SKM-1 treated with dmso at 0.1 percent for 144 hours (cell line): ENCODE data around the gene NGRN.
A peak's percentile ranks its signal among the peaks of the same experiment; 100 is the strongest.

ENCODE experiments used
- DNase-seq: peaks from one replicate; lab custom pipeline; 2025; ENCODE audit not compliant: unreplicated experiment; lab: John Stamatoyannopoulos, UW

Gene NGRN

DNA sequence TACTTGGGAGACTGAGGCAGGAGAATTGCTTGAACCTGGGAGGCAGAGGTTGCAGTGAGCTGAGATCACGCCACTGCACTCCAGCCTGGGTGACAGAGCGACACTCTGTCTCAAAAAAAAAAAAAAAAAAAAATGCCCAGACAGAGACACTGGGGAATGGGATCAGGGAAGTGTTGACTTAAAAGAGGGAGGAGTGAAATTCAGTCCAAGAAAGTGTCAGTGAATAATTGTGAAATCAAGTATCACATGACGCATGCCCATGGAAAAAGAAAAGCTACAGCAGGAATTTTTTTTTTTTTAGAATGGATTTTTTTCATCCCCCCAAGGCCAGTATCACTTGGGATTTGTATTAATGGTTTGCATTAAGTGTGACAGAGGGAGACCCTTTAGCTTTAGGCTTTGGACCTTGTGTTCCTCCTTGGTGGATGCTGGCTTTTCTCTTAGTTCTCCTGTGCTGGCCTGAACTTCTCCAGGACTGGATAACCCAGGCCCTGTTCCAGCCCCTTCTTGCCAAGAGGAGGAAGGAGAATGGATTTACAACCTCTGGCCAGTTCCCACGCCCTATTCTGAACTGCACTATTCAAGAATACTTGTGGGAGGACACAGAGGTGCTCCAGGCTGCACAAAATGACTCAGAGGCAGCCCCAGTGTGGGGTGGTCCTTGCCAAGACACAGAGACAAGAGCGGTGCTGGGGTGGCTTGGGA, 50.0 kb downstream of the NGRN start:
- no peak for DNase-seq

DNA sequence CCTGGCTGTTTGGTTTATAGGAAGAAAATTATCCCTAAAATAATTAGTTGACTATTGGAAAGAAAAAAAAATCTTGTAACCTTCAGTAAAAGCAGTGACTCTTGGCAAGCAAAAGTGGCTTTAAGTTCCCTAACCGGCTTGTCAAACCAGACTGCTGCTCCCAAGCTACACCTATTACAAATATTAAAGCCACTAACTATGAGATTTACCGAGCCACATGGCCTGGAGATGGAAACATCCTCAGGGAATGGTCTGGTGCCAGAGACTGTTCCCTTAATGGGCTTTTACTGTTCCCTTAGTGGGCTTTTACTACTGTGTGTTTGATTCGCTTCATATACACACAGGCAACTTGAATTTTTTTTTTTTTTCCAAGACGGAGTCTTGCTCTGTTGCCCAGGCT, 50.7 kb downstream of the NGRN start:
- DNase-seq, result no peak

DNA sequence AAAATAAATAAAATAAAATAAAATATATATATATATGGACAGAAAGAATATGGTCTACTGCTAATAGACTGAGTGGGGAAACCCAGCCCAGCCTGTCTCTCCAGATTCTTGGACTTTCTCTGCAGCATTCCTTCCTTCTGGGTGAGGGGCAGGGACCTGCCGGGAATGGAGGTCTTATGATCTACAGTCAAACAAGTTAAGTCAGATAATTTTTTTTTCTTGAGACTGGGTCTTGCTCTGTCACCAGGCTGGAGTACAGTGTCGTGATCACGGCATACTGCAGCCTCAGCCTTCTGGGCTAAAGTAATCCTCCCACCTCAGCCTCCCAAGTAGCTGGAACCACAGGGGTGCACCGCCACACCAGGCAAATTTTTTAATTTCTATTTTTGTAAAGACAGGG, 53.1 kb downstream of the NGRN start:
- DNase-seq, result no peak

DNA sequence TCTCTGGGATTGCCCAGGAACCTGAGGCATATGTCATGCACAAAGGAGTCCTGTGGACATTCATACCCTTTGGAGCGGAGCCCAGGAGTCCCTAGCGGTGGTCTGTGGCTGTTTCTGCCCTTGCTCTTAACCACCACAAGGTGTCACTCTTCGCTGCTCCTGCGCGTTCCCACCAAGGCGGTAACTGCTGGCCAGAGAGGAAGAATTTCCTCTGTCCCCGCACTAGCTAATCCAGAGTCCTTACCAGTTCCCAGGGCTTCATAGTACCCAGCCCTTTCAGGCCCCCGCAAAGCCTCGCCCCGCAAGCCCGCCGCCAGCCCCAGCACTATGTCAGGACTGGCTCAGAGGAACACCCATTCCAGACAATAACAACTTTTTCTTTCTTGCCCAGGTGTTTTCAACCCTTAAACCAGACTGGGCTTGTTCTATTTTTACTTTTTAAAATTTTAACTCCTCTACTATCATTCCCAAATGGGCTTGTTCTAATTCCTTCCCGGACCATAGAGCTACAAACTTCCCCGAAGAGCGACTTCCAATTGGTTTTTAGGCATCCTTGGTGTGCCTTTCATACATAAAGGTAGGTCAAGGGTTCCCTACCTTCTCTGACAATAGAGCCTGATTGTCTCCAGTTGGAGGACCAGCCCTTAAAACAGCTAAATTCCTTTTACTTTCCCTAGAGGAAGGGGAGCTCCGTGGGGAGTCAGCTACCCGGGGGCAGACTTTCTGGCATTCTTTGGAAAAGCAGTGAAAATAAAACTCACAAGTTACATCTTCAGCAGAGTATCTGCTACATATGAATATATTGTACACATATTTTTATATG, 54.8 kb downstream of the NGRN start:
- peak; percentile 89 for DNase-seq

DNA sequence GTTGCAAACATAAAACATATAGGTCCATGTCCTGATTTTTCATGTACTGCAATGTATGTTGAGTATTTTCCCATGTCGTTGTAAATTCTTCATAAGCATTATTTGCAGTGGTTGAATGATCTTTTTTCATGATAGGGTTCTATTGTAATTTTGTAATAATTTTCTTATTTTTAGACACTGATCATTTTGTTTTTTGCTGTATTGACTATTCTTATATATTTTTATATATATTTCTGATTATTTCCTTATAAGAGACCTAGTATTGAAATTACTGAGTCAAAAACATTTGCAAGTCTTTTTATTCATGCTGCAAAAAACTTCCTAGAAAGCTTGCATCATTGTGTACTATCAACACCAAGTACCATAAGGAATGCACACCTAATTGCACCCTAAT, 55.4 kb downstream of the NGRN start:
- DNase-seq, result no peak
